GM23338 (cell line): ENCODE measurements around the gene IGSF5. TPM values are rescaled to one million over a fixed set of nuclear protein-coding genes. Genes with fewer than 3 reads are reported as not detected.

Source experiments
- ATAC-seq: fragments of 200-7000 bp; cut with Tn5 transposase; 3 replicates; pipeline ENCODE4 v1.9.1; 2020
- DNase-seq: peaks from one replicate; pipeline ENCODE4 v3.0.0-alpha.2; 2015; ENCODE audit warnings: low spot score
- H2AFZ ChIP-seq: fragments of 200-600 bp; sonication (generic); 2 replicates; pipeline ENCODE4 v1.8.0; 2016; ENCODE audit warnings: antibody characterized with exemption, mild to moderate bottlenecking, moderate library complexity
- H3F3A ChIP-seq: fragments of 200-600 bp; sonication (generic); replicated peaks from 2 replicates; pipeline ENCODE4 v1.8.0; 2017; ENCODE audit warnings: antibody characterized with exemption, mixed run types, low read depth
- H3K27ac ChIP-seq: fragments of 200-600 bp; sonication (generic); 2 replicates; pipeline ENCODE4 v1.6.1; 2016; ENCODE audit warnings: low read depth
- H3K27me3 ChIP-seq: fragments of 200-600 bp; sonication (generic); 2 replicates; pipeline ENCODE4 v1.8.0; 2016; ENCODE audit warnings: mild to moderate bottlenecking, mixed run types, moderate library complexity; ENCODE audit not compliant: insufficient read depth
- H3K36me3 ChIP-seq: fragments of 200-600 bp; sonication (generic); 2 replicates; pipeline ENCODE4 v1.8.0; 2016; ENCODE audit warnings: mild to moderate bottlenecking; ENCODE audit not compliant: insufficient read depth
- H3K4me1 ChIP-seq: fragments of 200-600 bp; sonication (generic); 2 replicates; pipeline ENCODE4 v1.8.0; 2016; ENCODE audit warnings: mild to moderate bottlenecking, moderate library complexity; ENCODE audit not compliant: insufficient read depth
- H3K4me2 ChIP-seq: fragments of 200-600 bp; sonication (generic); 2 replicates; pipeline ENCODE4 v1.7.1; 2017; ENCODE audit warnings: mixed run types
- H3K4me3 ChIP-seq: fragments of 200-600 bp; sonication (generic); 2 replicates; pipeline ENCODE4 v1.6.1; 2016; ENCODE audit warnings: mixed run types
- H3K79me2 ChIP-seq: fragments of 200-600 bp; sonication (generic); replicated peaks from 2 replicates; pipeline ENCODE4 v1.8.0; 2017; ENCODE audit warnings: mild to moderate bottlenecking; ENCODE audit not compliant: insufficient read depth
- H3K9me2 ChIP-seq: fragments of 200-600 bp; sonication (generic); 2 replicates; pipeline ENCODE4 v1.8.0; 2017; ENCODE audit not compliant: insufficient read depth
- H4K20me1 ChIP-seq: fragments of 200-600 bp; sonication (generic); replicated peaks from 2 replicates; pipeline ENCODE4 v1.8.0; 2017; ENCODE audit warnings: mild to moderate bottlenecking; ENCODE audit not compliant: insufficient read depth
- H3K27ac Mint-ChIP-seq: 2 replicates; pipeline ENCODE4 v1.8.0; 2020; ENCODE audit warnings: inconsistent platforms, mild to moderate bottlenecking, moderate library complexity, mixed read lengths
- H3K27me3 Mint-ChIP-seq: 3 replicates; pipeline ENCODE4 v1.8.0; 2022; ENCODE audit warnings: low read depth, mild to moderate bottlenecking, moderate library complexity, mixed read lengths, inconsistent platforms; ENCODE audit not compliant: insufficient read depth, poor library complexity
- H3K36me3 Mint-ChIP-seq: 3 replicates; pipeline ENCODE4 v1.8.0; 2021; ENCODE audit warnings: low read depth, mild to moderate bottlenecking, inconsistent platforms, moderate library complexity, mixed read lengths
- H3K4me1 Mint-ChIP-seq: 3 replicates; pipeline ENCODE4 v1.8.0; 2020; ENCODE audit warnings: mild to moderate bottlenecking, inconsistent platforms, mixed read lengths
- H3K4me3 Mint-ChIP-seq: 3 replicates; pipeline ENCODE4 v1.8.0; 2021; ENCODE audit warnings: moderate library complexity, mild to moderate bottlenecking, inconsistent platforms, mixed read lengths
- H3K9me3 Mint-ChIP-seq: 3 replicates; pipeline ENCODE4 v1.8.0; 2020; ENCODE audit warnings: moderate library complexity, mild to moderate bottlenecking, inconsistent platforms, mixed read lengths
- CREB1 ChIP-seq: fragments of 250-450 bp; sonication (Bioruptor Pico); IDR thresholded peaks from 2 replicates; pipeline ENCODE4 v1.5.0; 2020; ENCODE audit warnings: low read depth, mild to moderate bottlenecking, moderate library complexity
- EZH2 ChIP-seq: fragments of 200-600 bp; sonication (generic); IDR thresholded peaks from one replicate; pipeline ENCODE4 v1.8.0; 2017; ENCODE audit warnings: antibody characterized with exemption, mild to moderate bottlenecking, low read depth; ENCODE audit not compliant: unreplicated experiment
- EZH2phosphoT487 ChIP-seq: fragments of 200-600 bp; sonication (generic); IDR thresholded peaks from one replicate; pipeline ENCODE4 v1.8.1; 2018; ENCODE audit warnings: antibody characterized with exemption; ENCODE audit not compliant: unreplicated experiment
- NANOG ChIP-seq: IDR thresholded peaks from 2 replicates; pipeline ENCODE4 v1.6.1; 2016; ENCODE audit warnings: antibody characterized with exemption, borderline replicate concordance
- POLR2AphosphoS5 ChIP-seq: IDR thresholded peaks from 2 replicates; pipeline ENCODE4 v1.6.1; 2016; ENCODE audit warnings: antibody characterized with exemption, low read depth
- STAT1 ChIP-seq: IDR thresholded peaks from one replicate; pipeline ENCODE4 v1.6.1; 2016; ENCODE audit warnings: antibody characterized with exemption; ENCODE audit not compliant: unreplicated experiment
- ZNF114 ChIP-seq: fragments of 250-450 bp; sonication (Bioruptor Pico); IDR thresholded peaks from 2 replicates; pipeline ENCODE4 v1.5.0; 2020; ENCODE audit warnings: mild to moderate bottlenecking, moderate library complexity
- ZNF331 ChIP-seq: fragments of 250-450 bp; sonication (Bioruptor Pico); IDR thresholded peaks from 2 replicates; pipeline ENCODE4 v1.5.0; 2020; ENCODE audit warnings: low read depth, mild to moderate bottlenecking, moderate library complexity
- polyA plus RNA-seq: library from polyadenylated mRNA; unstranded; fragments of >200 nt; fragmentation: Nextera tagmentation; extraction: Ambion mirVana; gene quantifications from 2 replicates; pipeline ENCODE4 v1.2.1, GENCODE V29; 2016
- total RNA-seq: library from RNA; depleted of rRNA; stranded (reverse); fragments of >200 nt; shearing (Covaris generic); gene quantifications from 2 replicates; pipeline ENCODE4 v1.2.3, GENCODE V29; 2014
- TF ChIP-seq, protein P1 (sequence below): IDR thresholded peaks from one replicate; pipeline ENCODE4 v1.6.1; 2018; ENCODE audit warnings: antibody characterized with exemption; ENCODE audit not compliant: unreplicated experiment
- TF ChIP-seq, protein P2 (sequence below): fragments of 250-450 bp; sonication (Bioruptor Pico); IDR thresholded peaks from 2 replicates; pipeline ENCODE4 v1.5.0; 2020; ENCODE audit warnings: mild to moderate bottlenecking, moderate library complexity
- TF ChIP-seq, protein P3 (sequence below): IDR thresholded peaks from 2 replicates; pipeline ENCODE4 v1.6.1; 2016; ENCODE audit warnings: antibody characterized with exemption
- TF ChIP-seq, protein P4 (sequence below), 2 experiments: fragments of 200-600 bp in 1 of 2; sonication (generic) in 1 of 2; conservative IDR thresholded peaks; 2 replicates each; pipeline versions ENCODE4 v1.5.1 to v1.6.1; 2016 to 2017; ENCODE audit warnings: antibody characterized with exemption in 2 of 2, low read depth in 2 of 2, mild to moderate bottlenecking in 2 of 2, moderate library complexity in 1 of 2

IGSF5 gene
- total and polyA plus RNA-seq, 2 experiments from 2014 or later: 4.4 to 10.1 TPM

DNA sequence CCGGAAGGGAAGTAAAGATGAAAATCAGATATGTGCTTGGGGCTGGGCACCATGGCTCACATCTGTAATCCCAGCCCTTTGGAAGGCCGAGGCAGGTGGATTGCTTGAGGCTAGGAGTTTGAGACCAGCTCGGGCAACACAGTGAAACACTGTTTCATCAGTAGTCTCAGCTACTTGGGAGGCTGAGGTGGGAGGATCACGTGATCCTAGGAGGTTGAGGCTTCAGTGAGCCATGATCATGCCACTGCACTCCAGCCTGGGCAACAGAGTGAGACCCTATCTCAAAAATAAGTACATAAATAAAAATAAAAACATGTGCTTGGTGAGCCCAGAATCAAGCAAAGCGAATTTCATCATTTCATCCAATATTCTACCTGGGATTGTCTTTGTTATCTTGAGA, 98.9 kb downstream of the IGSF5 start:
- Histone ChIP-seq H3K79me2 (no peaks in the 10 kb centered on the region), H4K20me1 (no peaks in the 10 kb centered on the region), H3K4me3 (no peak overlapping the region), H3K27ac (no peak overlapping the region), H3K4me2 (no peak overlapping the region), H3K27me3 (no peaks in the 10 kb centered on the region), H3K4me1 (peaks cover 5% of the 10 kb centered on the region; the same call in 1 of the 2 replicates), H2AFZ (no peak overlapping the region), H3K9me2 (peaks cover 22% of the 10 kb centered on the region; the same call in 1 of the 2 replicates), H3F3A (no peaks in the 10 kb centered on the region), H3K36me3 (no peaks in the 10 kb centered on the region)
- Mint-ChIP-seq H3K4me3 (no peak overlapping the region), H3K27ac (no peak overlapping the region), H3K27me3 (no peaks in the 10 kb centered on the region), H3K4me1 (peaks cover 14% of the 10 kb centered on the region), H3K36me3 (no peaks in the 10 kb centered on the region; the same call in 2 of the 3 replicates), H3K9me3 (no peaks in the 10 kb centered on the region; the same call in 2 of the 3 replicates)
- no peak for DNase-seq
- ATAC-seq: no peak
- TF ChIP-seq, protein P1, sequence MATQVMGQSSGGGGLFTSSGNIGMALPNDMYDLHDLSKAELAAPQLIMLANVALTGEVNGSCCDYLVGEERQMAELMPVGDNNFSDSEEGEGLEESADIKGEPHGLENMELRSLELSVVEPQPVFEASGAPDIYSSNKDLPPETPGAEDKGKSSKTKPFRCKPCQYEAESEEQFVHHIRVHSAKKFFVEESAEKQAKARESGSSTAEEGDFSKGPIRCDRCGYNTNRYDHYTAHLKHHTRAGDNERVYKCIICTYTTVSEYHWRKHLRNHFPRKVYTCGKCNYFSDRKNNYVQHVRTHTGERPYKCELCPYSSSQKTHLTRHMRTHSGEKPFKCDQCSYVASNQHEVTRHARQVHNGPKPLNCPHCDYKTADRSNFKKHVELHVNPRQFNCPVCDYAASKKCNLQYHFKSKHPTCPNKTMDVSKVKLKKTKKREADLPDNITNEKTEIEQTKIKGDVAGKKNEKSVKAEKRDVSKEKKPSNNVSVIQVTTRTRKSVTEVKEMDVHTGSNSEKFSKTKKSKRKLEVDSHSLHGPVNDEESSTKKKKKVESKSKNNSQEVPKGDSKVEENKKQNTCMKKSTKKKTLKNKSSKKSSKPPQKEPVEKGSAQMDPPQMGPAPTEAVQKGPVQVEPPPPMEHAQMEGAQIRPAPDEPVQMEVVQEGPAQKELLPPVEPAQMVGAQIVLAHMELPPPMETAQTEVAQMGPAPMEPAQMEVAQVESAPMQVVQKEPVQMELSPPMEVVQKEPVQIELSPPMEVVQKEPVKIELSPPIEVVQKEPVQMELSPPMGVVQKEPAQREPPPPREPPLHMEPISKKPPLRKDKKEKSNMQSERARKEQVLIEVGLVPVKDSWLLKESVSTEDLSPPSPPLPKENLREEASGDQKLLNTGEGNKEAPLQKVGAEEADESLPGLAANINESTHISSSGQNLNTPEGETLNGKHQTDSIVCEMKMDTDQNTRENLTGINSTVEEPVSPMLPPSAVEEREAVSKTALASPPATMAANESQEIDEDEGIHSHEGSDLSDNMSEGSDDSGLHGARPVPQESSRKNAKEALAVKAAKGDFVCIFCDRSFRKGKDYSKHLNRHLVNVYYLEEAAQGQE: no peak
- TF ChIP-seq ZNF331 (CRISPR knock-in tag) (no peak), NANOG (no peak), STAT1 (no peak), POLR2AphosphoS5 (no peak), CREB1 (CRISPR knock-in tag) (no peak), ZNF114 (no peak), EZH2phosphoT487 (no peak), EZH2 (no peak)
- TF ChIP-seq, protein P2, sequence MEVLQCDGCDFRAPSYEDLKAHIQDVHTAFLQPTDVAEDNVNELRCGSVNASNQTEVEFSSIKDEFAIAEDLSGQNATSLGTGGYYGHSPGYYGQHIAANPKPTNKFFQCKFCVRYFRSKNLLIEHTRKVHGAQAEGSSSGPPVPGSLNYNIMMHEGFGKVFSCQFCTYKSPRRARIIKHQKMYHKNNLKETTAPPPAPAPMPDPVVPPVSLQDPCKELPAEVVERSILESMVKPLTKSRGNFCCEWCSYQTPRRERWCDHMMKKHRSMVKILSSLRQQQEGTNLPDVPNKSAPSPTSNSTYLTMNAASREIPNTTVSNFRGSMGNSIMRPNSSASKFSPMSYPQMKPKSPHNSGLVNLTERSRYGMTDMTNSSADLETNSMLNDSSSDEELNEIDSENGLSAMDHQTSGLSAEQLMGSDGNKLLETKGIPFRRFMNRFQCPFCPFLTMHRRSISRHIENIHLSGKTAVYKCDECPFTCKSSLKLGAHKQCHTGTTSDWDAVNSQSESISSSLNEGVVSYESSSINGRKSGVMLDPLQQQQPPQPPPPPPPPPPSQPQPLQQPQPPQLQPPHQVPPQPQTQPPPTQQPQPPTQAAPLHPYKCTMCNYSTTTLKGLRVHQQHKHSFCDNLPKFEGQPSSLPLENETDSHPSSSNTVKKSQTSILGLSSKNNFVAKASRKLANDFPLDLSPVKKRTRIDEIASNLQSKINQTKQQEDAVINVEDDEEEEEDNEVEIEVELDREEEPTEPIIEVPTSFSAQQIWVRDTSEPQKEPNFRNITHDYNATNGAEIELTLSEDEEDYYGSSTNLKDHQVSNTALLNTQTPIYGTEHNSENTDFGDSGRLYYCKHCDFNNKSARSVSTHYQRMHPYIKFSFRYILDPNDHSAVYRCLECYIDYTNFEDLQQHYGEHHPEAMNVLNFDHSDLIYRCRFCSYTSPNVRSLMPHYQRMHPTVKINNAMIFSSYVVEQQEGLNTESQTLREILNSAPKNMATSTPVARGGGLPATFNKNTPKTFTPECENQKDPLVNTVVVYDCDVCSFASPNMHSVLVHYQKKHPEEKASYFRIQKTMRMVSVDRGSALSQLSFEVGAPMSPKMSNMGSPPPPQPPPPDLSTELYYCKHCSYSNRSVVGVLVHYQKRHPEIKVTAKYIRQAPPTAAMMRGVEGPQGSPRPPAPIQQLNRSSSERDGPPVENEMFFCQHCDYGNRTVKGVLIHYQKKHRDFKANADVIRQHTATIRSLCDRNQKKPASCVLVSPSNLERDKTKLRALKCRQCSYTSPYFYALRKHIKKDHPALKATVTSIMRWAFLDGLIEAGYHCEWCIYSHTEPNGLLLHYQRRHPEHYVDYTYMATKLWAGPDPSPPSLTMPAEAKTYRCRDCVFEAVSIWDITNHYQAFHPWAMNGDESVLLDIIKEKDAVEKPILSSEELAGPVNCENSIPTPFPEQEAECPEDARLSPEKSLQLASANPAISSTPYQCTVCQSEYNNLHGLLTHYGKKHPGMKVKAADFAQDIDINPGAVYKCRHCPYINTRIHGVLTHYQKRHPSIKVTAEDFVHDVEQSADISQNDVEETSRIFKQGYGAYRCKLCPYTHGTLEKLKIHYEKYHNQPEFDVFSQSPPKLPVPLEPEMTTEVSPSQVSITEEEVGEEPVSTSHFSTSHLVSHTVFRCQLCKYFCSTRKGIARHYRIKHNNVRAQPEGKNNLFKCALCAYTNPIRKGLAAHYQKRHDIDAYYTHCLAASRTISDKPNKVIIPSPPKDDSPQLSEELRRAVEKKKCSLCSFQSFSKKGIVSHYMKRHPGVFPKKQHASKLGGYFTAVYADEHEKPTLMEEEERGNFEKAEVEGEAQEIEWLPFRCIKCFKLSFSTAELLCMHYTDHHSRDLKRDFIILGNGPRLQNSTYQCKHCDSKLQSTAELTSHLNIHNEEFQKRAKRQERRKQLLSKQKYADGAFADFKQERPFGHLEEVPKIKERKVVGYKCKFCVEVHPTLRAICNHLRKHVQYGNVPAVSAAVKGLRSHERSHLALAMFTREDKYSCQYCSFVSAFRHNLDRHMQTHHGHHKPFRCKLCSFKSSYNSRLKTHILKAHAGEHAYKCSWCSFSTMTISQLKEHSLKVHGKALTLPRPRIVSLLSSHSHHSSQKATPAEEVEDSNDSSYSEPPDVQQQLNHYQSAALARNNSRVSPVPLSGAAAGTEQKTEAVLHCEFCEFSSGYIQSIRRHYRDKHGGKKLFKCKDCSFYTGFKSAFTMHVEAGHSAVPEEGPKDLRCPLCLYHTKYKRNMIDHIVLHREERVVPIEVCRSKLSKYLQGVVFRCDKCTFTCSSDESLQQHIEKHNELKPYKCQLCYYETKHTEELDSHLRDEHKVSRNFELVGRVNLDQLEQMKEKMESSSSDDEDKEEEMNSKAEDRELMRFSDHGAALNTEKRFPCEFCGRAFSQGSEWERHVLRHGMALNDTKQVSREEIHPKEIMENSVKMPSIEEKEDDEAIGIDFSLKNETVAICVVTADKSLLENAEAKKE (CRISPR knock-in tag): no peak
- TF ChIP-seq, protein P3, sequence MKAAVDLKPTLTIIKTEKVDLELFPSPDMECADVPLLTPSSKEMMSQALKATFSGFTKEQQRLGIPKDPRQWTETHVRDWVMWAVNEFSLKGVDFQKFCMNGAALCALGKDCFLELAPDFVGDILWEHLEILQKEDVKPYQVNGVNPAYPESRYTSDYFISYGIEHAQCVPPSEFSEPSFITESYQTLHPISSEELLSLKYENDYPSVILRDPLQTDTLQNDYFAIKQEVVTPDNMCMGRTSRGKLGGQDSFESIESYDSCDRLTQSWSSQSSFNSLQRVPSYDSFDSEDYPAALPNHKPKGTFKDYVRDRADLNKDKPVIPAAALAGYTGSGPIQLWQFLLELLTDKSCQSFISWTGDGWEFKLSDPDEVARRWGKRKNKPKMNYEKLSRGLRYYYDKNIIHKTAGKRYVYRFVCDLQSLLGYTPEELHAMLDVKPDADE: no peak
- TF ChIP-seq, protein P4, sequence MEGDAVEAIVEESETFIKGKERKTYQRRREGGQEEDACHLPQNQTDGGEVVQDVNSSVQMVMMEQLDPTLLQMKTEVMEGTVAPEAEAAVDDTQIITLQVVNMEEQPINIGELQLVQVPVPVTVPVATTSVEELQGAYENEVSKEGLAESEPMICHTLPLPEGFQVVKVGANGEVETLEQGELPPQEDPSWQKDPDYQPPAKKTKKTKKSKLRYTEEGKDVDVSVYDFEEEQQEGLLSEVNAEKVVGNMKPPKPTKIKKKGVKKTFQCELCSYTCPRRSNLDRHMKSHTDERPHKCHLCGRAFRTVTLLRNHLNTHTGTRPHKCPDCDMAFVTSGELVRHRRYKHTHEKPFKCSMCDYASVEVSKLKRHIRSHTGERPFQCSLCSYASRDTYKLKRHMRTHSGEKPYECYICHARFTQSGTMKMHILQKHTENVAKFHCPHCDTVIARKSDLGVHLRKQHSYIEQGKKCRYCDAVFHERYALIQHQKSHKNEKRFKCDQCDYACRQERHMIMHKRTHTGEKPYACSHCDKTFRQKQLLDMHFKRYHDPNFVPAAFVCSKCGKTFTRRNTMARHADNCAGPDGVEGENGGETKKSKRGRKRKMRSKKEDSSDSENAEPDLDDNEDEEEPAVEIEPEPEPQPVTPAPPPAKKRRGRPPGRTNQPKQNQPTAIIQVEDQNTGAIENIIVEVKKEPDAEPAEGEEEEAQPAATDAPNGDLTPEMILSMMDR (conservative IDR thresholded peaks at IDR 0.05; ENCODE audit: low read depth in 2 of 2): no peak
